ENCODE data around the gene CCR8.

- TF ChIP-seq, protein P1, sequence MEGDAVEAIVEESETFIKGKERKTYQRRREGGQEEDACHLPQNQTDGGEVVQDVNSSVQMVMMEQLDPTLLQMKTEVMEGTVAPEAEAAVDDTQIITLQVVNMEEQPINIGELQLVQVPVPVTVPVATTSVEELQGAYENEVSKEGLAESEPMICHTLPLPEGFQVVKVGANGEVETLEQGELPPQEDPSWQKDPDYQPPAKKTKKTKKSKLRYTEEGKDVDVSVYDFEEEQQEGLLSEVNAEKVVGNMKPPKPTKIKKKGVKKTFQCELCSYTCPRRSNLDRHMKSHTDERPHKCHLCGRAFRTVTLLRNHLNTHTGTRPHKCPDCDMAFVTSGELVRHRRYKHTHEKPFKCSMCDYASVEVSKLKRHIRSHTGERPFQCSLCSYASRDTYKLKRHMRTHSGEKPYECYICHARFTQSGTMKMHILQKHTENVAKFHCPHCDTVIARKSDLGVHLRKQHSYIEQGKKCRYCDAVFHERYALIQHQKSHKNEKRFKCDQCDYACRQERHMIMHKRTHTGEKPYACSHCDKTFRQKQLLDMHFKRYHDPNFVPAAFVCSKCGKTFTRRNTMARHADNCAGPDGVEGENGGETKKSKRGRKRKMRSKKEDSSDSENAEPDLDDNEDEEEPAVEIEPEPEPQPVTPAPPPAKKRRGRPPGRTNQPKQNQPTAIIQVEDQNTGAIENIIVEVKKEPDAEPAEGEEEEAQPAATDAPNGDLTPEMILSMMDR (IDR thresholded peaks at IDR 0.05; ENCODE audit: poor library complexity): no peak
- no peak for TF ChIP-seq EZH2phosphoT487 (IDR thresholded peaks at IDR 0.05; ENCODE audit: low read depth, severe bottlenecking, unreplicated experiment)
Measured at GRCh38 chr3:39379778-39380155, 50.3 kb downstream of the CCR8 start.
